Endothelial cell of umbilical vein (primary cell): ENCODE results near the gene MT1B.

Source experiments
- EZH2 ChIP-seq: IDR thresholded peaks from 2 replicates; pipeline ENCODE4 v1.6.1; 2012; ENCODE audit warnings: borderline replicate concordance, low read depth, mild to moderate bottlenecking, moderate library complexity, low read length, inconsistent platforms; ENCODE audit not compliant: severe bottlenecking
- POLR2A ChIP-seq: IDR thresholded peaks from 2 replicates; pipeline ENCODE4 v1.6.1; 2012; ENCODE audit warnings: low read depth, mild to moderate bottlenecking, control low read depth, low read length
- TF ChIP-seq, protein P1 (sequence below), 2 donors: IDR thresholded peaks; 1 replicate in 1 of 2; 2 replicates in 1 of 2; pipeline ENCODE4 v1.5.1; 2011; ENCODE audit warnings: low read length in 2 of 2, mild to moderate bottlenecking in 2 of 2, moderate library complexity in 2 of 2, control low read depth in 1 of 2, inconsistent platforms in 1 of 2, low read depth in 1 of 2; ENCODE audit not compliant: insufficient read depth in 1 of 2; ENCODE audit errors: extremely low read depth in 1 of 2

DNA sequence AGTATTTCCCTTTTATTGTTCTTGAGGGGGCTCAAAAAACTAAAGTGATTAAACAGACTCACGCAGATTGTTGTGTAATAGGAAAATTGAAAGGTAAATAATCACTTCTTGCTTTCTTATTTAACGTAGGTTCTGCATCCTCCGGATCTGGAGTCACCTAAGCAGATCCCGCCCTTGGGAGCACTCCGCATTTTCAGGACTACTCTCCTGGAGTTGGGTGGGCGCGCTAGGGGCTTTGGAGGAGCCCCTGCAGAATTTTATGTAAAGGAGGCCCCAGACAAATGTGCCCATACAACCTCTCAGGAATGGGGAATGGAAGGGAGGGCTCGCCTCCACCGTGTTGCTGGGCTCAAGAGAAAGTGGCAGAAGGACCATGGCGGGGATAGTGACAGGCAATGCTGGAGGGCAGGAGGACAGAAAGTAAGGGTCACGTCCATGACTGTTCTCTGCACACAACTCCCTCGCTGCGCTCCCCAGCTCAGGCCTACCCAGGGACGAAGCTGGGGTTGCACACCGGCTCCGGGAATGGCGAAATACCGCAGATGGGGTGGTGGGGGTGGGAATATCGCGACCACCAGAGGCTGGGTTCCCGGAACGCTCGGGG, 35.0 kb upstream of the MT1B start:
- TF ChIP-seq, protein P1, sequence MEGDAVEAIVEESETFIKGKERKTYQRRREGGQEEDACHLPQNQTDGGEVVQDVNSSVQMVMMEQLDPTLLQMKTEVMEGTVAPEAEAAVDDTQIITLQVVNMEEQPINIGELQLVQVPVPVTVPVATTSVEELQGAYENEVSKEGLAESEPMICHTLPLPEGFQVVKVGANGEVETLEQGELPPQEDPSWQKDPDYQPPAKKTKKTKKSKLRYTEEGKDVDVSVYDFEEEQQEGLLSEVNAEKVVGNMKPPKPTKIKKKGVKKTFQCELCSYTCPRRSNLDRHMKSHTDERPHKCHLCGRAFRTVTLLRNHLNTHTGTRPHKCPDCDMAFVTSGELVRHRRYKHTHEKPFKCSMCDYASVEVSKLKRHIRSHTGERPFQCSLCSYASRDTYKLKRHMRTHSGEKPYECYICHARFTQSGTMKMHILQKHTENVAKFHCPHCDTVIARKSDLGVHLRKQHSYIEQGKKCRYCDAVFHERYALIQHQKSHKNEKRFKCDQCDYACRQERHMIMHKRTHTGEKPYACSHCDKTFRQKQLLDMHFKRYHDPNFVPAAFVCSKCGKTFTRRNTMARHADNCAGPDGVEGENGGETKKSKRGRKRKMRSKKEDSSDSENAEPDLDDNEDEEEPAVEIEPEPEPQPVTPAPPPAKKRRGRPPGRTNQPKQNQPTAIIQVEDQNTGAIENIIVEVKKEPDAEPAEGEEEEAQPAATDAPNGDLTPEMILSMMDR (IDR thresholded peaks at IDR 0.05; ENCODE audit: extremely low read depth in 1 of 2, insufficient read depth in 1 of 2, low read depth in 1 of 2, low read length in 2 of 2) = no peak
- TF ChIP-seq POLR2A (no peak), EZH2 (no peak)
